ENCODE results near the gene CTBP2. TPM values are rescaled to one million over a fixed set of nuclear protein-coding genes. Genes with fewer than 3 reads are reported as not detected.

The CTBP2 gene
- total RNA-seq, 2 experiments from 2014 or later, result 0.17 TPM; not detected in 1

DNA sequence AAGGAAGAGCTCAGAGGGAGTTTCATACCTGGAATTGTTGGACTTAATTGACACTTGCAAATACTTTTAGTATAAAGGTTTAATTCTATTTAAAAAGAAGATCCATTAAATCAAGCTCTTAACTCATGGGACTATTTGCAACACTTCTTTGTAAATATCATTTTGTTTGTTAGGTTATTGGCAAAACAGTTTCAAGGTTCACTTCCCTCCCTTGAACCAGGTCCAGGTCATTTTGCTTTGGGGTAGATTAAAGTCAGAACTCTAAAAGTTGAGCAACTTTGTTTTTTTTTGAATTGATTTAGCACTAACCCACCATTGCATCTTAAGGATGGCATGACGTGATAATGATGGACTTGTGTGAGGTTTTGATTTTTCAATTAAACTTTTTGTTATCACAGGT is 172.6 kb downstream of the CTBP2 start:
- no peak for TF ChIP-seq CTCF (IDR thresholded peaks at IDR 0.05)
- Histone ChIP-seq H3K27me3 (ENCODE audit: control insufficient read depth in 1 of 2, insufficient read depth in 2 of 2, low read length in 2 of 2) (no peaks in the 10 kb centered on the region), H3K4me1 (ENCODE audit: insufficient read depth, low read length) (no peaks in the 10 kb centered on the region), H3K4me3 (ENCODE audit: low read length) (no peak overlapping the region), H3K27ac (ENCODE audit: low read depth in 1 of 2, low read length in 2 of 2) (no peak overlapping the region), H3K36me3 (ENCODE audit: insufficient read depth, low read length) (peaks cover 44% of the 10 kb centered on the region), H3K9me3 (ENCODE audit: control insufficient read depth in 1 of 2, insufficient read depth in 1 of 2, low read length in 2 of 2) (no peaks in the 10 kb centered on the region)
- no peaks in the 10 kb centered on the region for H3K9me3 Mint-ChIP-seq
- DNase-seq, result no peak
- no peak overlapping the region for H3K27ac Mint-ChIP-seq
- no peak for ATAC-seq (ENCODE audit: poor library complexity)
- H3K27me3 Mint-ChIP-seq, result no peaks in the 10 kb centered on the region
- POLR2A ChIA-PET, result no interaction called here
- intact Hi-C loops (cut with DNase I, micrococcal nuclease), result no loop called here
- no peaks in the 10 kb centered on the region for H3K4me1 Mint-ChIP-seq (ENCODE audit: low read depth)
- peaks cover 72% of the 10 kb centered on the region for H3K36me3 Mint-ChIP-seq (ENCODE audit: low read depth)
- no peak overlapping the region for H3K4me3 Mint-ChIP-seq
- CTCF ChIA-PET, result no interaction called here

DNA sequence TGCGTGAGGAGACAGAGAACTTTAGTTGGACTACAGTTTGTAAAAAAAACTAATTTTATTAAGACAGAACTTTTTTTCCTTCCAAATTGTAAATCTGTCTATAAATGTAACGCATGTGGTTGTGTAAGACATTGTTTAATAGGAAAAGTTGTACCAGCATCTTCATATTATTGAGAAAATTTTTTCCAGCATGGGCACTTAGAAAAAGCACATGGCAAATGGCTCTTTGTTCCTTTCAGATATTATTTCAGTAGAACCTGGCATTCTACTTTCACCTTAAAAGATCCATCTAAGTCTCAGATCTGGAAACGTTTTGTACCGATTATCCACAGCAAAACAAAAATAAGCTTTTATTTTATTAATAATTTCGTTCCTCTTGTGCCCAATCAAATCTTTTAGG is 175.2 kb downstream of the CTBP2 start:
- intact Hi-C loops (cut with DNase I, micrococcal nuclease), result no loop called here
- CTCF ChIA-PET, result no interaction called here
- H3K36me3 ChIP-seq (ENCODE audit: insufficient read depth, low read length), result peaks cover 62% of the 10 kb centered on the region
- no peak for TF ChIP-seq CTCF (IDR thresholded peaks at IDR 0.05)
- no peaks in the 10 kb centered on the region for H3K27me3 ChIP-seq (ENCODE audit: control insufficient read depth in 1 of 2, insufficient read depth in 2 of 2, low read length in 2 of 2)
- no peaks in the 10 kb centered on the region for H3K9me3 ChIP-seq (ENCODE audit: control insufficient read depth in 1 of 2, insufficient read depth in 1 of 2, low read length in 2 of 2)
- Mint-ChIP-seq H3K36me3 (ENCODE audit: low read depth) (peaks cover 92% of the 10 kb centered on the region), H3K4me1 (ENCODE audit: low read depth) (no peaks in the 10 kb centered on the region), H3K27me3 (no peaks in the 10 kb centered on the region), H3K9me3 (no peaks in the 10 kb centered on the region), H3K27ac (no peak overlapping the region), H3K4me3 (no peak overlapping the region)
- no peak for ATAC-seq (ENCODE audit: poor library complexity)
- H3K4me3 ChIP-seq (ENCODE audit: low read length), result no peak overlapping the region
- no peak overlapping the region for H3K27ac ChIP-seq (ENCODE audit: low read depth in 1 of 2, low read length in 2 of 2)
- POLR2A ChIA-PET, result no interaction called here
- H3K4me1 ChIP-seq (ENCODE audit: insufficient read depth, low read length), result no peaks in the 10 kb centered on the region
- DNase-seq, result no peak

GRCh38 chr10:124984376-124984775 is 176.0 kb downstream of the CTBP2 start:
- CTCF ChIA-PET, result no interaction called here
- Histone ChIP-seq H3K4me1 (ENCODE audit: insufficient read depth, low read length) (no peaks in the 10 kb centered on the region), H3K9me3 (ENCODE audit: control insufficient read depth in 1 of 2, insufficient read depth in 1 of 2, low read length in 2 of 2) (no peaks in the 10 kb centered on the region), H3K27ac (ENCODE audit: low read depth in 1 of 2, low read length in 2 of 2) (no peak overlapping the region), H3K27me3 (ENCODE audit: control insufficient read depth in 1 of 2, insufficient read depth in 2 of 2, low read length in 2 of 2) (no peaks in the 10 kb centered on the region), H3K4me3 (ENCODE audit: low read length) (no peak overlapping the region), H3K36me3 (ENCODE audit: insufficient read depth, low read length) (peaks cover 63% of the 10 kb centered on the region)
- Mint-ChIP-seq H3K4me3 (no peak overlapping the region), H3K36me3 (ENCODE audit: low read depth) (peaks cover 96% of the 10 kb centered on the region), H3K27ac (no peak overlapping the region), H3K9me3 (no peaks in the 10 kb centered on the region), H3K27me3 (no peaks in the 10 kb centered on the region), H3K4me1 (ENCODE audit: low read depth) (no peaks in the 10 kb centered on the region)
- intact Hi-C loops (cut with DNase I, micrococcal nuclease), result loop anchor here in 1 of 2 experiments (5.0 kb wide), 1 partner anchor 57 kb away; no protein-coding TSS in a partner anchor
- ATAC-seq (ENCODE audit: poor library complexity) (no peak), DNase-seq (no peak)
- no peak for TF ChIP-seq CTCF (IDR thresholded peaks at IDR 0.05)
- POLR2A ChIA-PET, result no interaction called here

Measured in CD4-positive, alpha-beta T cell (primary cell).